SK-N-SH treated with all-trans-retinoic acid at 6 μM for 48 hours (cell line): ENCODE results near the gene PLN.

Experiments used
- ATAC-seq: fragments of 200-7000 bp; cut with Tn5 transposase; 3 replicates; pipeline ENCODE4 v1.9.1; 2020; ENCODE audit warnings: mild to moderate bottlenecking, moderate library complexity
- ARNTL ChIP-seq: fragments of 450-650 bp; formaldehyde crosslinking; IDR thresholded peaks from 2 replicates; pipeline ENCODE4 v1.5.0; 2020; ENCODE audit warnings: low read depth, mild to moderate bottlenecking, moderate library complexity, borderline replicate concordance
- BACH2 ChIP-seq: fragments of 250-450 bp; sonication (Bioruptor Pico); IDR thresholded peaks from 2 replicates; pipeline ENCODE4 v1.9.0; 2021; ENCODE audit warnings: mild to moderate bottlenecking, borderline replicate concordance
- CREB5 ChIP-seq: fragments of 250-450 bp; sonication (Bioruptor Pico); IDR thresholded peaks from 2 replicates; pipeline ENCODE4 v1.5.1; 2020; ENCODE audit warnings: low read depth, mild to moderate bottlenecking, moderate library complexity
- CSDC2 ChIP-seq: fragments of 250-450 bp; sonication (Bioruptor Pico); IDR thresholded peaks from 2 replicates; pipeline ENCODE4 v1.5.0; 2020; ENCODE audit warnings: mild to moderate bottlenecking, moderate library complexity
- CSRNP3 ChIP-seq: fragments of 250-450 bp; sonication (Bioruptor Pico); IDR thresholded peaks from 2 replicates; pipeline ENCODE4 v1.5.1; 2021; ENCODE audit warnings: mild to moderate bottlenecking, moderate library complexity
- ESRRG ChIP-seq: fragments of 250-450 bp; sonication (Bioruptor Pico); IDR thresholded peaks from 2 replicates; pipeline ENCODE4 v1.6.1; 2021; ENCODE audit warnings: mild to moderate bottlenecking
- GLIS3 ChIP-seq: fragments of 250-450 bp; sonication (Bioruptor Pico); IDR thresholded peaks from 2 replicates; pipeline ENCODE4 v1.5.0; 2020; ENCODE audit warnings: mild to moderate bottlenecking, moderate library complexity
- ISL1 ChIP-seq: fragments of 250-450 bp; sonication (Bioruptor Pico); IDR thresholded peaks from 2 replicates; pipeline ENCODE4 v2.1.2; 2022; ENCODE audit warnings: mild to moderate bottlenecking, moderate library complexity
- OSR1 ChIP-seq: fragments of 250-450 bp; sonication (Bioruptor Pico); IDR thresholded peaks from 2 replicates; pipeline ENCODE4 v1.8.0; 2022; ENCODE audit warnings: moderate library complexity, mild to moderate bottlenecking, inconsistent platforms
- PATZ1 ChIP-seq: fragments of 250-450 bp; sonication (Bioruptor Pico); IDR thresholded peaks from 2 replicates; pipeline ENCODE4 v1.8.0; 2020; ENCODE audit warnings: mild to moderate bottlenecking, moderate library complexity, borderline replicate concordance
- PPARA ChIP-seq: fragments of 250-450 bp; sonication (Bioruptor Pico); IDR thresholded peaks from 2 replicates; pipeline ENCODE4 v1.5.0; 2020; ENCODE audit warnings: mild to moderate bottlenecking, borderline replicate concordance
- RARB ChIP-seq: fragments of 250-450 bp; sonication (Bioruptor Pico); IDR thresholded peaks from 2 replicates; pipeline ENCODE4 v1.8.0; 2021; ENCODE audit warnings: mild to moderate bottlenecking, moderate library complexity
- SNAI2 ChIP-seq: fragments of 250-450 bp; sonication (Bioruptor Pico); IDR thresholded peaks from 2 replicates; pipeline ENCODE4 v1.5.0; 2020; ENCODE audit warnings: mild to moderate bottlenecking, moderate library complexity
- TCF4 ChIP-seq: fragments of 250-450 bp; sonication (Bioruptor Pico); IDR thresholded peaks from 2 replicates; pipeline ENCODE4 v1.8.0; 2021; ENCODE audit warnings: mild to moderate bottlenecking, moderate library complexity, borderline replicate concordance
- TOX ChIP-seq: fragments of 250-450 bp; sonication (Bioruptor Pico); IDR thresholded peaks from 2 replicates; pipeline ENCODE4 v1.8.0; 2021; ENCODE audit warnings: mild to moderate bottlenecking, moderate library complexity, borderline replicate concordance
- TSHZ2 ChIP-seq: fragments of 250-450 bp; sonication (Bioruptor Pico); IDR thresholded peaks from 2 replicates; pipeline ENCODE4 v1.5.0; 2020; ENCODE audit warnings: mild to moderate bottlenecking, moderate library complexity
- ZC3H10 ChIP-seq: fragments of 250-450 bp; sonication (Bioruptor Pico); IDR thresholded peaks from 2 replicates; pipeline ENCODE4 v1.5.1; 2021; ENCODE audit warnings: mild to moderate bottlenecking, moderate library complexity
- ZFP3 ChIP-seq: fragments of 250-450 bp; sonication (Bioruptor Pico); IDR thresholded peaks from 2 replicates; pipeline ENCODE4 v1.5.0; 2020; ENCODE audit warnings: mild to moderate bottlenecking, moderate library complexity
- ZFP30 ChIP-seq: fragments of 450-650 bp; formaldehyde crosslinking; IDR thresholded peaks from 2 replicates; pipeline ENCODE4 v1.5.0; 2022; ENCODE audit warnings: mild to moderate bottlenecking, moderate library complexity
- ZNF70 ChIP-seq: fragments of 450-650 bp; formaldehyde crosslinking; IDR thresholded peaks from 2 replicates; pipeline ENCODE4 v1.5.0; 2020; ENCODE audit warnings: mild to moderate bottlenecking, moderate library complexity
- ZNF8 ChIP-seq: fragments of 450-650 bp; formaldehyde crosslinking; IDR thresholded peaks from 2 replicates; pipeline ENCODE4 v1.5.0; 2020; ENCODE audit warnings: mild to moderate bottlenecking, moderate library complexity

Gene PLN

GRCh38 chr6:118537574-118537973 is 10.5 kb upstream of the PLN start (continued):
- TF ChIP-seq CSRNP3 (CRISPR knock-in tag) (peak; percentile 52; the same call in 1 of the 2 replicates), SNAI2 (CRISPR knock-in tag) (0 out of 2 replicates have a peak, but pooled peaks have one; percentile 33)

GRCh38 chr6:118542184-118542952 is 5.7 kb upstream of the PLN start:
- ATAC-seq: peak; percentile 82

GRCh38 chr6:118544105-118544504 is 4.0 kb upstream of the PLN start:
- no peak for TF ChIP-seq ISL1 (CRISPR knock-in tag)
- TF ChIP-seq PPARA (CRISPR knock-in tag): no peak
- no peak for TF ChIP-seq ZNF8
- no peak for TF ChIP-seq OSR1
- TF ChIP-seq ZFP3 (CRISPR knock-in tag): no peak
- TF ChIP-seq TCF4 (CRISPR knock-in tag): no peak
- no peak for TF ChIP-seq GLIS3
- ATAC-seq: no peak

More at GRCh38 chr6:118542184-118542952, 5.7 kb upstream of the PLN start:
- TF ChIP-seq RARB (CRISPR knock-in tag) (no peak), ISL1 (CRISPR knock-in tag) (peak; percentile 66)
- TF ChIP-seq, all 23 proteins: peak for 1

GRCh38 chr6:118546164-118546879 is 1.8 kb upstream of the PLN start:
- TF ChIP-seq ZNF70 (CRISPR knock-in tag) (no peak), PATZ1 (no peak), ARNTL (CRISPR knock-in tag) (no peak), ZC3H10 (no peak), SNAI2 (CRISPR knock-in tag) (no peak), ESRRG (CRISPR knock-in tag) (no peak), CSDC2 (CRISPR knock-in tag) (no peak), TSHZ2 (CRISPR knock-in tag) (no peak), CSRNP3 (CRISPR knock-in tag) (no peak), CREB5 (CRISPR knock-in tag) (no peak), TOX (no peak), TCF4 (CRISPR knock-in tag) (no peak), GLIS3 (no peak), BACH2 (CRISPR knock-in tag) (no peak), ZFP30 (CRISPR knock-in tag) (no peak), OSR1 (no peak)
- ATAC-seq: no peak
